Astrocyte of the cerebellum (primary cell): ENCODE data around the gene ADCY10.

ENCODE experiments used
- DNase-seq: peaks from one replicate; pipeline ENCODE4 v3.0.0-alpha.2; 2011; ENCODE audit warnings: low read depth
- H3K4me3 ChIP-seq: 2 replicates; pipeline ENCODE4 v1.5.1; 2011; ENCODE audit warnings: mild to moderate bottlenecking, low read depth, low read length, moderate library complexity
- in situ Hi-C: cut with HindIII; loops from 2 replicates; pipeline ENCODE4 v1.10.0; 2017; ENCODE audit warnings: low sequenced_read_pairs
- TF ChIP-seq, protein P1 (sequence below): IDR thresholded peaks from 2 replicates; pipeline ENCODE4 v1.5.1; 2012; ENCODE audit warnings: low read length, low read depth, moderate library complexity, mild to moderate bottlenecking; ENCODE audit errors: missing control alignments

ADCY10 gene

DNA sequence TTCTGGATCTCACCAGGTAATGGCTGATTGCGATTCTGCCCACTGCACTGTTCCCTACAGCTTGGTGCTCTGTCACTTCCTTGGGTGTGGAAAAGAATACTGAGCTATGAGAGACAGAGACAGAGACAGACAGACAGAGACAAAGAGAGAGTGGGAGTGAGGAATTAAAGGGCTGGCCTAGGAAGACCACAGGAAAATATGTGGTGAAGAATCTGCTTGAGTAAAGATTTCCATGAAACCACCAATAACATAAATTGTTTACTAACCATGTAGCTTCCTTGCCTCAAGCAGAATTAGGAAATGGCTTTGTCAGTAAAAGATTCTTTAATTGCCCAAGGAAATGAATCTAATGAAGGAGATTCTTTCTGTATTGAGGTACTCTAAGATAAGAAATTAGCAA is 137.8 kb downstream of the ADCY10 start:
- TF ChIP-seq, protein P1, sequence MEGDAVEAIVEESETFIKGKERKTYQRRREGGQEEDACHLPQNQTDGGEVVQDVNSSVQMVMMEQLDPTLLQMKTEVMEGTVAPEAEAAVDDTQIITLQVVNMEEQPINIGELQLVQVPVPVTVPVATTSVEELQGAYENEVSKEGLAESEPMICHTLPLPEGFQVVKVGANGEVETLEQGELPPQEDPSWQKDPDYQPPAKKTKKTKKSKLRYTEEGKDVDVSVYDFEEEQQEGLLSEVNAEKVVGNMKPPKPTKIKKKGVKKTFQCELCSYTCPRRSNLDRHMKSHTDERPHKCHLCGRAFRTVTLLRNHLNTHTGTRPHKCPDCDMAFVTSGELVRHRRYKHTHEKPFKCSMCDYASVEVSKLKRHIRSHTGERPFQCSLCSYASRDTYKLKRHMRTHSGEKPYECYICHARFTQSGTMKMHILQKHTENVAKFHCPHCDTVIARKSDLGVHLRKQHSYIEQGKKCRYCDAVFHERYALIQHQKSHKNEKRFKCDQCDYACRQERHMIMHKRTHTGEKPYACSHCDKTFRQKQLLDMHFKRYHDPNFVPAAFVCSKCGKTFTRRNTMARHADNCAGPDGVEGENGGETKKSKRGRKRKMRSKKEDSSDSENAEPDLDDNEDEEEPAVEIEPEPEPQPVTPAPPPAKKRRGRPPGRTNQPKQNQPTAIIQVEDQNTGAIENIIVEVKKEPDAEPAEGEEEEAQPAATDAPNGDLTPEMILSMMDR, result no peak
- in situ Hi-C loops, result no loop called here
- H3K4me3 ChIP-seq, result no peak overlapping the region
- peak; percentile 27 for DNase-seq

DNA sequence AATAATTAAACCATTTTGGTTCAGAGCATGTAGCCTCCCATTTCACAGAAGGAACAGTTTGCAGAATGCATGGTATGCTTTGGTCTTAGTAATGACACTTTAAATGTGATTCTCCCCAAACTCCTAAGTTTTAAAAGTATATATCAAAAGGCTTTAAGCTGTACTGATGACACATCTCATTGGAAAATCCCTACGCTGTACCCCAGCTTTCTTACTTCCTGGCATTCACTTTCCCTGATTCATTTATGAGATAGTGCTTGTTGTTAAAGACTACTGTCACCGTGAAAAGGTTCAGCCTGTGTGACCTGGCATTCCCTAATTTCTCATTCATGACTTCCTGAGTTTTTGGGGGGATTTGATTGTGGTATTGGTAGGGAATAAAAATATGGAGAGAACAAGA is 138.8 kb downstream of the ADCY10 start:
- H3K4me3 ChIP-seq, result no peak overlapping the region
- in situ Hi-C loops, result no loop called here
- no peak for DNase-seq
- TF ChIP-seq, protein P1, result no peak

DNA sequence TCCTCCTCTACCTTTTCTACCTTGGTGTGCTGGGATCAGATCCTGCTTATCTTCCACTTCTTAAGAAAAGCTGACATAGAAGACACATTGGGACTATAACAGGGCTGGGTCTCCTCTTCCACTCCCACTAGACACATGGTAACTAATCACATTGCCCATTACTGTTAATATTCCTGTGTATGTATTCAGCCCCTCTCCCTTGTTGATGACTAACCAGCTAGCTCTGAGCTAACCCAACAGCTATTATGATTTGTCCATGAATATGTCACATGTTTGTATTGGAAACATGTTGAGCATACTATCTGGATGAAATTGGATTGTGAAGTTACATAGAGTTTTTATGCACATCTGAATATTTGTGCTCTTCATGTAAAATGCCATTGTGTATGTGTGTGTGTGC is 139.2 kb downstream of the ADCY10 start:
- TF ChIP-seq, protein P1, result no peak
- H3K4me3 ChIP-seq, result no peak overlapping the region
- in situ Hi-C loops, result no loop called here
- no peak for DNase-seq

DNA sequence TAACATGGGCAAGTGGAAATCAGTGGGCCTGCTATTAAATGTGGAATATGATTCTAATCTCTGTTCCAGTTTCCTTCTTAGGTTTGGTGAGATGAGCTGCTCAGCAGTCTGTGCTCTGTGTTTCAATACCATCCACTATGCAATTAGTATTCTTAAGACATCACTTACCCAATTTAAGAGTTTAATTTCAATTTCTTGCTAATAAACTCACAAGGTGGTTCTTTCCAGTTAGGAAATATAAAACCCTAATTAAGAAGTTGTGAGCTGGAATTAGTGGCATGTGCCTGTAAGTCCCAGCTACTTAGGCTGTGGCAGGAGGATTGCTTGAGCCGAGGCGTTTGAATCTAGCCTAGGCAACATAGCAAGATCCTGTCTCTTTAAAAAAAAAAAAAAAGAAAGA is 140.4 kb downstream of the ADCY10 start:
- no peak overlapping the region for H3K4me3 ChIP-seq
- TF ChIP-seq, protein P1, result no peak
- no peak for DNase-seq
- in situ Hi-C loops, result no loop called here

DNA sequence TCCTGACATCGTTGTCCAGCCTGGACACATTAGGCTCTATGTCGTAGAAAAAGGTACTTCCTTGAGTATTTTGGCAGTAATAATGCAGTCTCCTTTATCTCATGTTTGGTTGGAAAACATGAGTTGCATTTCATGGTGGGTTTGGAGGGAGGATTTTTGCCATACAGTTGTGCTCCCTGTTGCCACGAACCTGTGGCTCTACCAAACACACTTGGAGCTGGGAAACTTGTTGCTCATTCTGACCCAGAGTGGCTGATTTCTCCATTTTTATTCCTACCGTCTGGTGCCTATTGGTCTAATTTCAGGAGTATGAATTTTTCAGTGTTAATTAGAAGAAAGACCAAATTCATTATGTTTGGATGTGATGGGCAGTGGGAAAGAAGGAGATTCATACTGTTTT is 141.5 kb downstream of the ADCY10 start:
- DNase-seq, result no peak
- H3K4me3 ChIP-seq, result no peak overlapping the region
- TF ChIP-seq, protein P1, result no peak
- in situ Hi-C loops, result no loop called here

DNA sequence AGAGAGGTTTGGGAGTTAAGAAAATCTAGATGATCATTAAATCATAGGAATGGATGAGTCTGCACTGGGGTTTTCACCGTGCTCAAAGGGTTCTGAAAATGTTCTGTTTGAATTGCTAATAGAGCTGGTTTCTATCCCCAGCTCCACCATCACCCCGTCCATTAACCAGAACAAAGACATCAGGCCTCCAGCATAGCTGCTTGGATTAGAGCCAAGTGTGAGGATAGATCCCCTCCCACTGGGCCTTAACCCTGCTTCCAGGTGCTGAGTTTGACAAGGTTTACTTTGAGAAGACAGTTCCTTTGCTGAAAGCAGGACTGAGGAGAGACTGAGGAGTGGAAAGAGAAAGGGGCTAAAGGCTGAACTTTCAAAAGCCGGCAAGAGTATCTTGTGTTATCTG is 143.8 kb downstream of the ADCY10 start:
- TF ChIP-seq, protein P1, result no peak
- no peak overlapping the region for H3K4me3 ChIP-seq
- no peak for DNase-seq
- in situ Hi-C loops, result no loop called here

DNA sequence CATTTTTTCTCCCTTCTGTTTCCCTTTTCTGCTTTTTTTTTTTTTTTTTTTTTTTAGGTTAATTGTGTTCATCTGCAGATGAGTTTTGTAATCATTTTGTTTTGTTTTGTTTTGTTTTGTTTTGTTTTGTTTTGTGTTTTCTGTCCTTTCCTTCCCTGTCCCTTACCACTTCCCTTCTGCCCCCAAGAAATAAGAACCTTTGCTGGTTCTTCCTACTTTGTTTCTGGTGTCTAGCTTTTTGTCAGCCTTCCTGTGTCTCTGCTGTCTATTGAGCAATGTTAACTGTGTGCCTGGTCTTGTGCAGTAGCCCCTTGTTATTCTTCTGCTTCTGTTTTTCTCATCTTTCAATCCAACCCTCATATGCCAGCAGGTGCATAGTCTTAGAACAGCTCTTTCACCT is 146.2 kb downstream of the ADCY10 start:
- no peak for DNase-seq
- in situ Hi-C loops, result no loop called here
- TF ChIP-seq, protein P1, result no peak
- no peak overlapping the region for H3K4me3 ChIP-seq
